Breast epithelium (tissue), 4 donors: ENCODE results near the gene RIMBP2. TPM values are rescaled to one million over a fixed set of nuclear protein-coding genes. Genes with fewer than 3 reads are reported as not detected.

Experiments used
- DNase-seq, 2 donors: peaks; one replicate each; pipeline ENCODE4 v3.0.0-alpha.2; 2019; ENCODE audit warnings: low spot score in 2 of 2
- H3K27ac ChIP-seq, 2 donors: fragments of 200-600 bp; sonication (generic) in 1 of 2; one replicate each; pipeline ENCODE4 v1.5.1; 2016 to 2019; ENCODE audit warnings: mild to moderate bottlenecking in 1 of 2
- H3K27me3 ChIP-seq, 2 donors: fragments of 200-600 bp; sonication (generic) in 1 of 2; one replicate each; pipeline versions ENCODE4 v1.5.1 to v1.6.0; 2017 to 2019; ENCODE audit warnings: control low read depth in 1 of 2, mild to moderate bottlenecking in 1 of 2
- H3K36me3 ChIP-seq: fragments of 200-600 bp; one replicate; pipeline ENCODE4 v1.5.1; 2019
- H3K4me1 ChIP-seq, 2 donors: fragments of 200-600 bp; sonication (generic); one replicate each; pipeline ENCODE4 v1.5.1; 2016 to 2019; ENCODE audit warnings: control low read depth in 1 of 2
- H3K4me3 ChIP-seq, 3 donors: fragments of 200-600 bp; sonication (generic); 1 replicate in 2 of 3; 2 replicates in 1 of 3; pipeline ENCODE4 v1.5.1; 2016 to 2019; ENCODE audit warnings: mild to moderate bottlenecking in 3 of 3, moderate library complexity in 2 of 3
- H3K9me3 ChIP-seq, 2 donors: fragments of 200-600 bp; sonication (generic) in 1 of 2; one replicate each; pipeline ENCODE4 v1.5.1; 2016 to 2019; ENCODE audit warnings: control low read depth in 1 of 2
- CTCF ChIP-seq, 3 donors: fragments of 450-650 bp; IDR thresholded peaks; one replicate each; pipeline ENCODE4 v1.5.1; 2016 to 2017; ENCODE audit warnings: antibody characterized with exemption in 3 of 3, mild to moderate bottlenecking in 3 of 3, moderate library complexity in 3 of 3
- POLR2A ChIP-seq: fragments of 450-650 bp; IDR thresholded peaks from one replicate; pipeline ENCODE4 v1.6.1; 2016; ENCODE audit warnings: antibody characterized with exemption, mild to moderate bottlenecking, moderate library complexity
- POLR2AphosphoS5 ChIP-seq, 3 donors: sonication (generic); formaldehyde crosslinking; IDR thresholded peaks; one replicate each; pipeline ENCODE4 v1.6.1; 2017; ENCODE audit warnings: antibody characterized with exemption in 3 of 3
- intact Hi-C: fragments of 100-400 bp; cut with DNase I; formaldehyde crosslinking; loops from one replicate; pipeline ENCODE4 v1.15.1; 2023; ENCODE audit warnings: low total_unique reads
- total RNA-seq, 3 donors: library from RNA; depleted of rRNA; stranded (reverse); fragments of >200 nt; gene quantifications; one replicate each; pipeline ENCODE4 v1.1.0, GENCODE V29; 2016

RIMBP2 gene
- total RNA-seq, 3 donors from 2014 or later = under 0.01 to 0.59 (median under 0.01) TPM

DNA sequence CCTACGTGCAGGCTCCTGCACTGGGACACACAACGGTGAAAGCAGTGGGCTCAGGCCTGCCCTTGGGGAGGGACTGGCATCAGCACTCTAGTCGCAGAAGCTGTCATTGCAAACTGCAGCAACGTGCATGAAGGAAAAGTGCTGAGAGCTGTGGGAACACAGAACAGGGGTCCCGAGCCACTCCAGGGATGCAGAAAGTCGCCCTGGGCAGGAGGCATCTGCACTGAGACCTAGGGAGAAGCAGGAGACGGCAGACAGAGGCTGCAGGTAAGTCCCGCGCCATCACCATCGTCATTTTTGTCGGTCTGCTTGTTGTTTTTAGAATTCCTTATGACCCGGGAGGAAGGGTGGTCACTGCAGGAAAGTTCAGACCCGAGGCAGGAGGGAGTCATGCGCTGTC lies 21.6 kb upstream of the RIMBP2 start:
- H3K36me3 ChIP-seq = no peaks in the 10 kb centered on the region
- no peak overlapping the region for H3K27ac ChIP-seq
- intact Hi-C loops = no loop called here
- H3K4me3 ChIP-seq = no peak overlapping the region
- no peak for TF ChIP-seq POLR2AphosphoS5 (IDR thresholded peaks at IDR 0.05)
- no peak for TF ChIP-seq CTCF (IDR thresholded peaks at IDR 0.05)
- TF ChIP-seq POLR2A = no peak
- peaks cover 0 to 5% of the 10 kb centered on the region in 2 donors for H3K9me3 ChIP-seq
- H3K27me3 ChIP-seq = peaks cover 0 to 21% of the 10 kb centered on the region in 2 donors
- H3K4me1 ChIP-seq = no peaks in the 10 kb centered on the region
- DNase-seq = no peak

DNA sequence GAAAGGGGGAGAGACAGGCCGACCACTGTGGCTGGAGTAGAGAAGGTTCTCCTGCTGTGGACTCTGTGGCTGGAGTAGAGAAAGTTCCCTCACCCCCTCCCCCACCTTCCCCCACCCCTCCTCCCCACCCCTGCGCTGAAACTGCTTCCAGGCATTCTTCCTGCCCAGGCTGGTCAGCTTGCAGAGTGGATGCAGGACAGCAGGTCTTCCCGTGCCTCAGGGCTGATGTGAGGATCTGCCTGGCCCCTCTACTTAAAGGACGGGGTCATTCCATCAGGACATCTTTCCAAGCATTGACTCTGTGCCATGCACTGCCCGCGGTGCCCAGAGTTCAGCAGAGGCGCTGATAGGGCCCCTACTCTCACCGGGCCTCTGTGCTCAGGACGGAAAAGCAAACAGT lies 13.2 kb upstream of the RIMBP2 start:
- Histone ChIP-seq H3K27ac (no peak overlapping the region), H3K9me3 (peaks cover 0 to 7% of the 10 kb centered on the region in 2 donors), H3K36me3 (no peaks in the 10 kb centered on the region), H3K4me3 (no peak overlapping the region), H3K4me1 (no peaks in the 10 kb centered on the region), H3K27me3 (peaks cover 0 to 6% of the 10 kb centered on the region in 2 donors)
- TF ChIP-seq POLR2AphosphoS5 (IDR thresholded peaks at IDR 0.05) (no peak), POLR2A (no peak), CTCF (IDR thresholded peaks at IDR 0.05) (no peak)
- intact Hi-C loops = no loop called here
- no peak for DNase-seq

GRCh38 chr12:130728158-130729058 lies 12.3 kb upstream of the RIMBP2 start:
- Histone ChIP-seq H3K4me1 (no peaks in the 10 kb centered on the region), H3K36me3 (no peaks in the 10 kb centered on the region), H3K27me3 (peaks cover 0 to 6% of the 10 kb centered on the region in 2 donors), H3K4me3 (no peak overlapping the region), H3K9me3 (peaks cover 3 to 7% of the 10 kb centered on the region in 2 donors), H3K27ac (no peak overlapping the region)
- DNase-seq = no peak
- intact Hi-C loops = no loop called here
- no peak for TF ChIP-seq CTCF (IDR thresholded peaks at IDR 0.05)
- TF ChIP-seq POLR2A = no peak

DNA sequence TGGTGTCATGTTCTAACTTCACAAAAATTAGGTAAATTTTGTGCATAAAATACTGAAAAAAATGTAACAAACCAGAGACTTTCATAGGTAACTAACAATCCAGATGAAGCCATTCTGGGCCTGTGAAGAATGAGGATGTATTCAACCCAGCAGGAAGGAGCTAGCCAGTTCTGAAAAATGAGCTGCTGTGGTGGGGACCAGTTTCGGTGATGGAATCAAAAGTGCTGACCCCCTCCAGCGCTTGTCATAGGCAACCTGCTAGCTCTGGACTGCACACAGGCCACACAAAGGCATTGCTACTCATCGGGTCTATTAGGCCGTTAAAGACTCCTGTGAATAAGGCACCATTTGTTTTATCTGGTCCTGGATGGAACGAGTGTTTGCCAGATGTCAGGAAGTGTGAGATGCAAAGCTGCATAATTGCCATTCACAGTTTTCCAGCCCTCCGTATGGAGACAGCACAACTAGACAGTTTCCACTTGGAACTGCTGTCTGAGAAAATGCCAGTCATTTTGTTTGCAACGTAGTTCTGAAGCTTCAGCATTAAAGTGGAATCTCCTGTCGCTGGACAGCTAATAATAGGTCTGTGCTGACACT lies 3.3 kb upstream of the RIMBP2 start:
- no peak overlapping the region for H3K4me3 ChIP-seq
- intact Hi-C loops = no loop called here
- peaks cover 13 to 21% of the 10 kb centered on the region in 2 donors for H3K9me3 ChIP-seq
- peaks cover 0 to 20% of the 10 kb centered on the region in 2 donors for H3K27me3 ChIP-seq
- no peak for TF ChIP-seq CTCF (IDR thresholded peaks at IDR 0.05)
- no peak for TF ChIP-seq POLR2A
- TF ChIP-seq POLR2AphosphoS5 (IDR thresholded peaks at IDR 0.05) = no peak
- no peaks in the 10 kb centered on the region for H3K36me3 ChIP-seq
- no peak for DNase-seq
- no peak overlapping the region for H3K27ac ChIP-seq
- H3K4me1 ChIP-seq = no peaks in the 10 kb centered on the region

DNA sequence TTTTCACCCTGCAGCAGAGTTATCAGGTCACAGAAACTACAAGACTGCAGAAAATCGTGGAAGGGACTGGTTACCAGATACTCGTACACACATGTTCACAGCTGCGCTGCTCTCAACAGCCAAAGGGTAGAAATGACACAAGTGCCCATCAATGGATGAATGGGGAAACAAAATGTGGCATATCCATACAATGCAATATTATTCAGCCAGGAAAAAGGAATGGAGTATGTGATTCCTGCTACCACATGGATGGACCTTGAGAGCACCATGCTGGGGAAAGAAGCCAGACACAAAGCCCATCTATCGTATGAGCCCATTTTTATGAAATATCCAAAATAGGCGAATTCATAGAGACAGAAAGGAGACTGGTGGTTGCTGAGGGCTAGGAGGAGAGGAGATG lies 1.7 kb upstream of the RIMBP2 start:
- Histone ChIP-seq H3K4me3 (no peak overlapping the region), H3K27me3 (peaks cover 0 to 30% of the 10 kb centered on the region in 2 donors), H3K4me1 (no peaks in the 10 kb centered on the region), H3K27ac (no peak overlapping the region), H3K36me3 (no peaks in the 10 kb centered on the region), H3K9me3 (peaks cover 5 to 21% of the 10 kb centered on the region in 2 donors)
- TF ChIP-seq CTCF (IDR thresholded peaks at IDR 0.05) (no peak), POLR2A (no peak), POLR2AphosphoS5 (IDR thresholded peaks at IDR 0.05) (no peak)
- intact Hi-C loops = no loop called here
- DNase-seq = no peak
